ENCODE results near the gene MOB4.
"Not testable (repeated sequence)": the region's sequence is repeated elsewhere in the genome, so short reads cannot be mapped to it uniquely, and the experiment has no call there.

Gene MOB4

DNA sequence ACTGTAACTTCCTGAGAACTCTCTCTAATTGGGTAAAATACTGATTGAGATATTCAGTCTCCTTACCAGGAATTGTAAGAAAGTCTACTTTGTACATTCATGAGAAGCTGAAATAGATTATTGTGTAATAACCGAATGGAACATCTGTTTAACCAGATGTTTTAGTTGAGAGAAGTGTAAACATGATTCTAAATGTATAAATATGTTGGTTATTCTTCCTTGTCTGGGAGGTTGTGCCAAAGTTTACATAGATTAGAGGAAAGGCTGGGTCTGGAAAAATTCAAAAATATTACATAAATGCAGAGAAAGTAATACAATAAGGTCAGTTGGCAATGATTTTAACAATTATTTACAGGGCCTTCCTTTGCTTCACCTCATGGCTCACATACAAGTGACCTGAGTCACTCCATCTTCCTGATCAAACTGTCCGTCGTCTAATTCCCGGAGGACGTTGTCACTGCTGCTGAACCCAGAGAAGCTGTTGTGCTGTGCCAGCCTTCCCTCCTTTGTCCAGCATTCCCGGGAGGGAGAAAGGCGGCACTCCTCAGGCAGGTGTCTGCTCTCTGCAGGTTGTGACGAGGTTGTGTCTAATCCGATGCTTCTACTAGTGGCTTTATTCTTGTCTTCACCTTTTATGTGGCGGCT is 55.9 kb downstream of the MOB4 start:
- H2AFZ ChIP-seq, result no peak overlapping the region

GRCh38 chr2:197573608-197574007 is 57.7 kb downstream of the MOB4 start:
- Histone ChIP-seq H2AFZ (no peak overlapping the region), H3K27ac (no peak overlapping the region), H3K4me3 (ENCODE audit: low read depth, low read length) (no peak overlapping the region), H3K79me2 (no peaks in the 10 kb centered on the region), H3K4me1 (no peaks in the 10 kb centered on the region), H3K36me3 (ENCODE audit: control insufficient read depth, insufficient read depth, low read length) (no peaks in the 10 kb centered on the region), H3K9me3 (ENCODE audit: control insufficient read depth, low read length) (no peaks in the 10 kb centered on the region), H3K27me3 (ENCODE audit: control insufficient read depth, insufficient read depth, low read length) (no peaks in the 10 kb centered on the region), H3K9ac (no peak overlapping the region), H3K4me2 (ENCODE audit: low read length) (no peak overlapping the region)
- TF ChIP-seq CTCF (IDR thresholded peaks at IDR 0.05), result no peak

More for the DNA sequence above, 55.9 kb downstream of the MOB4 start:
- Histone ChIP-seq H3K4me1 (no peaks in the 10 kb centered on the region), H3K9ac (no peak overlapping the region), H3K27me3 (ENCODE audit: control insufficient read depth, insufficient read depth, low read length) (no peaks in the 10 kb centered on the region), H3K27ac (no peak overlapping the region), H3K79me2 (no peaks in the 10 kb centered on the region), H3K4me3 (ENCODE audit: low read depth, low read length) (no peak overlapping the region), H3K4me2 (ENCODE audit: low read length) (no peak overlapping the region), H3K36me3 (ENCODE audit: control insufficient read depth, insufficient read depth, low read length) (no peaks in the 10 kb centered on the region), H3K9me3 (ENCODE audit: control insufficient read depth, low read length) (no peaks in the 10 kb centered on the region)
- no peak for TF ChIP-seq CTCF (IDR thresholded peaks at IDR 0.05)

GRCh38 chr2:197575987-197576386 is 60.1 kb downstream of the MOB4 start:
- Histone ChIP-seq H3K9ac (no peak overlapping the region), H3K4me3 (ENCODE audit: low read depth, low read length) (no peak overlapping the region), H3K27me3 (ENCODE audit: control insufficient read depth, insufficient read depth, low read length) (no peaks in the 10 kb centered on the region), H3K4me2 (ENCODE audit: low read length) (no peak overlapping the region), H3K36me3 (ENCODE audit: control insufficient read depth, insufficient read depth, low read length) (no peaks in the 10 kb centered on the region), H2AFZ (no peak overlapping the region), H3K9me3 (ENCODE audit: control insufficient read depth, low read length) (no peaks in the 10 kb centered on the region), H3K27ac (no peak overlapping the region), H3K4me1 (no peaks in the 10 kb centered on the region), H3K79me2 (no peaks in the 10 kb centered on the region)
- no peak for TF ChIP-seq CTCF (IDR thresholded peaks at IDR 0.05)

DNA sequence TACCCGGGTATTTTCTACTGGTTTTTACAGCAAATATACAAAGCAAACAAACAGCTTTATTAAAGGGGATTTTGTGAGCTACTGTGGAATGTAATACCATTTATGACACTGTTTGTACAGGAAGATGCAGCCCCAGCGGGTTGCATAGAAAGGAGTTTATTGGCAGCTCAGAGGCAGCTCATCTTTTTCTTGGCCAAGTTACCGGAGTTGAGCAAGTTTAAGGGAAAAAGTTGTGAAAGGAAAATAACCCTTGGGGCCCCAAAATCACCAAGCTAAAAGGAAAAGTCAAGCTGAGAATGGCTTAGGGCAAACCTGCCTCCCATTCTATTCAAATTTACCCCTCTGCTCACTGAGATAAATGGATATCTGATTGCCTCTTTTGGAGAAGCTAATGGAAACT is 60.8 kb downstream of the MOB4 start:
- Histone ChIP-seq H3K9me3 (ENCODE audit: control insufficient read depth, low read length) (no peaks in the 10 kb centered on the region), H3K9ac (no peak overlapping the region), H2AFZ (no peak overlapping the region), H3K4me3 (ENCODE audit: low read depth, low read length) (no peak overlapping the region), H3K36me3 (ENCODE audit: control insufficient read depth, insufficient read depth, low read length) (no peaks in the 10 kb centered on the region), H3K27me3 (ENCODE audit: control insufficient read depth, insufficient read depth, low read length) (no peaks in the 10 kb centered on the region), H3K4me1 (no peaks in the 10 kb centered on the region), H3K4me2 (ENCODE audit: low read length) (no peak overlapping the region), H3K27ac (no peak overlapping the region), H3K79me2 (no peaks in the 10 kb centered on the region)
- TF ChIP-seq CTCF (IDR thresholded peaks at IDR 0.05), result no peak

DNA sequence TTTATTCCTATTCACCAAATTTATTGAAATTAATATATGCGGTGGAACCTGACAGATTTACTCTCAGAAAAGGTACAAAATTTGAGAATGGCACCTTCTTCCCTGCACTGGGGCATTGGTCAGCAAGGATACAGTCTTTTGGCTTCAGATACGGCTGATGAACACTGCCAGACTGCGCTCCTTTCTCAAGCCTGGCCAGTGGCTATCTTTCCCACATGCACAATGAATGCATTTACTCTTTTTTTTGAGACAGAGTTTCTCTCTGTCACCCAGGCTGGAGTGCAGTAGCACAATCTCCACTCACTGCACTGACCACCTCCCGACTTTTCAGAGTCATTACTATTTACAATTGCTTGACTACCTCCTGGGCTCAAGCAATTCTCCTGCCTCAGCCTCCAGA is 61.6 kb downstream of the MOB4 start:
- no peak overlapping the region for H3K4me2 ChIP-seq (ENCODE audit: low read length)
- H3K27ac ChIP-seq, result no peak overlapping the region
- no peaks in the 10 kb centered on the region for H3K4me1 ChIP-seq
- no peaks in the 10 kb centered on the region for H3K79me2 ChIP-seq
- no peaks in the 10 kb centered on the region for H3K36me3 ChIP-seq (ENCODE audit: control insufficient read depth, insufficient read depth, low read length)
- no peaks in the 10 kb centered on the region for H3K27me3 ChIP-seq (ENCODE audit: control insufficient read depth, insufficient read depth, low read length)
- H3K4me3 ChIP-seq (ENCODE audit: low read depth, low read length), result no peak overlapping the region
- no peak overlapping the region for H3K9ac ChIP-seq
- TF ChIP-seq CTCF (IDR thresholded peaks at IDR 0.05), result no peak
- H2AFZ ChIP-seq, result no peak overlapping the region
- H3K9me3 ChIP-seq (ENCODE audit: control insufficient read depth, low read length), result no peaks in the 10 kb centered on the region

GRCh38 chr2:197578294-197578693 is 62.4 kb downstream of the MOB4 start:
- H3K27ac ChIP-seq; H3K4me1 ChIP-seq; H3K9me3 ChIP-seq (ENCODE audit: control insufficient read depth, low read length); H3K9ac ChIP-seq; H2AFZ ChIP-seq; H3K4me3 ChIP-seq (ENCODE audit: low read depth, low read length); H3K36me3 ChIP-seq (ENCODE audit: control insufficient read depth, insufficient read depth, low read length); H3K27me3 ChIP-seq (ENCODE audit: control insufficient read depth, insufficient read depth, low read length); H3K79me2 ChIP-seq; H3K4me2 ChIP-seq (ENCODE audit: low read length): not testable (repeated sequence)

- H3K27ac ChIP-seq; H3K9ac ChIP-seq; H3K27me3 ChIP-seq (ENCODE audit: control insufficient read depth, insufficient read depth, low read length): not testable (repeated sequence)
These were observed 64.3 kb downstream of the MOB4 start for GRCh38 chr2:197580166-197580565.

More at GRCh38 chr2:197580166-197580565, 64.3 kb downstream of the MOB4 start:
- not testable (repeated sequence) for H3K4me1 ChIP-seq; H2AFZ ChIP-seq; H3K4me2 ChIP-seq (ENCODE audit: low read length); H3K4me3 ChIP-seq (ENCODE audit: low read depth, low read length); H3K9me3 ChIP-seq (ENCODE audit: control insufficient read depth, low read length); H3K79me2 ChIP-seq; H3K36me3 ChIP-seq (ENCODE audit: control insufficient read depth, insufficient read depth, low read length)
